22Rv1 (cell line): ENCODE data around the gene PARD3.

Experiments used
- H3K27ac ChIP-seq: fragments of 450-650 bp; 2 replicates; pipeline ENCODE4 v1.5.1; 2017
- CTCF ChIP-seq: fragments of 450-650 bp; IDR thresholded peaks from 2 replicates; pipeline ENCODE4 v1.5.1; 2017; ENCODE audit warnings: mild to moderate bottlenecking
- ZFX ChIP-seq: fragments of 450-650 bp; IDR thresholded peaks from 2 replicates; pipeline ENCODE4 v1.6.1; 2017; ENCODE audit warnings: antibody characterized with exemption, borderline replicate concordance

PARD3 gene

GRCh38 chr10:34557173-34557572 is 257.9 kb downstream of the PARD3 start:
- H3K27ac ChIP-seq, result no peak overlapping the region
- no peak for TF ChIP-seq CTCF
- no peak for TF ChIP-seq ZFX

GRCh38 chr10:34555653-34556052 is 259.4 kb downstream of the PARD3 start:
- TF ChIP-seq CTCF (no peak), ZFX (no peak)
- no peak overlapping the region for H3K27ac ChIP-seq

GRCh38 chr10:34553747-34554146 is 261.3 kb downstream of the PARD3 start:
- H3K27ac ChIP-seq, result no peak overlapping the region
- TF ChIP-seq ZFX (no peak), CTCF (no peak)

- no peak overlapping the region for H3K27ac ChIP-seq
- TF ChIP-seq CTCF (no peak), ZFX (no peak)
Measured at GRCh38 chr10:34551295-34551694, 263.8 kb downstream of the PARD3 start.

- H3K27ac ChIP-seq, result no peak overlapping the region
- TF ChIP-seq ZFX (no peak), CTCF (no peak)
Measured at GRCh38 chr10:34549953-34550352, 265.1 kb downstream of the PARD3 start.

- no peak for TF ChIP-seq CTCF
- TF ChIP-seq ZFX, result no peak
- no peak overlapping the region for H3K27ac ChIP-seq
Measured at GRCh38 chr10:34549001-34549400, 266.1 kb downstream of the PARD3 start.

GRCh38 chr10:34548466-34548865 is 266.6 kb downstream of the PARD3 start:
- no peak for TF ChIP-seq ZFX
- no peak for TF ChIP-seq CTCF
- H3K27ac ChIP-seq, result no peak overlapping the region
